GM23248 (cell line): ENCODE measurements around the gene EIF1. TPM values are rescaled to one million over a fixed set of nuclear protein-coding genes. Genes with fewer than 3 reads are reported as not detected.

Experiments used
- DNase-seq: peaks from one replicate; pipeline ENCODE4 v3.0.0-alpha.2; 2015
- H2AFZ ChIP-seq: fragments of 200-600 bp; sonication (generic); 2 replicates; pipeline ENCODE4 v1.6.1; 2016; ENCODE audit warnings: antibody characterized with exemption
- H3F3A ChIP-seq: fragments of 200-600 bp; sonication (generic); 2 replicates; pipeline ENCODE4 v1.6.1; 2016; ENCODE audit warnings: mild to moderate bottlenecking, antibody characterized with exemption, mixed run types; ENCODE audit not compliant: insufficient read depth
- H3K27ac ChIP-seq: fragments of 200-600 bp; sonication (generic); 2 replicates; pipeline ENCODE4 v1.5.1; 2016; ENCODE audit warnings: mild to moderate bottlenecking
- H3K27me3 ChIP-seq: fragments of 200-600 bp; sonication (generic); replicated peaks from 2 replicates; pipeline ENCODE4 v1.6.1; 2016; ENCODE audit warnings: mild to moderate bottlenecking; ENCODE audit not compliant: insufficient read depth
- H3K36me3 ChIP-seq: fragments of 200-600 bp; sonication (generic); 2 replicates; pipeline ENCODE4 v1.6.1; 2016; ENCODE audit warnings: low read depth, mild to moderate bottlenecking
- H3K4me1 ChIP-seq: fragments of 200-600 bp; sonication (generic); 2 replicates; pipeline ENCODE4 v1.6.1; 2016; ENCODE audit warnings: mild to moderate bottlenecking; ENCODE audit not compliant: insufficient read depth
- H3K4me2 ChIP-seq: fragments of 200-600 bp; sonication (generic); one replicate; pipeline ENCODE4 v1.6.1; 2016; ENCODE audit warnings: mild to moderate bottlenecking; ENCODE audit not compliant: unreplicated experiment
- H3K4me3 ChIP-seq: fragments of 200-600 bp; sonication (generic); 2 replicates; pipeline ENCODE4 v1.5.1; 2016; ENCODE audit warnings: mild to moderate bottlenecking
- H3K79me2 ChIP-seq: fragments of 200-600 bp; sonication (generic); 2 replicates; pipeline ENCODE4 v1.6.1; 2016; ENCODE audit warnings: mild to moderate bottlenecking; ENCODE audit not compliant: insufficient read depth
- H3K9ac ChIP-seq: fragments of 200-600 bp; sonication (generic); 2 replicates; pipeline ENCODE4 v1.6.1; 2016; ENCODE audit warnings: mild to moderate bottlenecking
- H3K9me2 ChIP-seq: fragments of 200-600 bp; sonication (generic); 2 replicates; pipeline ENCODE4 v1.6.1; 2016; ENCODE audit warnings: mixed run types, mild to moderate bottlenecking, moderate library complexity; ENCODE audit not compliant: insufficient read depth
- H3K9me3 ChIP-seq: fragments of 200-600 bp; sonication (generic); one replicate; pipeline ENCODE4 v1.6.1; 2017; ENCODE audit warnings: low read depth
- H4K20me1 ChIP-seq: fragments of 200-600 bp; sonication (generic); 2 replicates; pipeline ENCODE4 v1.6.0; 2016; ENCODE audit not compliant: insufficient read depth
- EZH2 ChIP-seq: fragments of 200-600 bp; sonication (generic); IDR thresholded peaks from 2 replicates; pipeline ENCODE4 v1.6.1; 2018; ENCODE audit warnings: antibody characterized with exemption, mild to moderate bottlenecking; ENCODE audit not compliant: insufficient read depth, poor library complexity, severe bottlenecking
- EZH2phosphoT487 ChIP-seq: fragments of 200-600 bp; sonication (generic); IDR thresholded peaks from 2 replicates; pipeline ENCODE4 v1.6.1; 2018; ENCODE audit warnings: antibody characterized with exemption, moderate library complexity, mild to moderate bottlenecking, low read depth; ENCODE audit not compliant: insufficient read depth
- WGBS, 2 experiments: methylation state at CpG; one replicate each; pipeline ENCODE4 v1.1.6; 2015 to 2017; ENCODE audit warnings: low lambda C conversion rate in 2 of 2, low coverage in 1 of 2; ENCODE audit errors: missing lambda C conversion rate in 2 of 2; 5-methylcytosine and 5-hydroxymethylcytosine counted together
- in situ Hi-C: fragments of 300-500 bp; cut with MboI; formaldehyde crosslinking; loops from 2 replicates; pipeline ENCODE4 v1.15.0; 2020
- polyA plus RNA-seq: library from polyadenylated mRNA; unstranded; fragments of >200 nt; fragmentation: Nextera tagmentation; extraction: Ambion mirVana; gene quantifications from 2 replicates; pipeline ENCODE4 v1.2.1, GENCODE V29; 2016
- total RNA-seq: library from RNA; depleted of rRNA; stranded (reverse); fragments of >200 nt; shearing (Covaris generic); gene quantifications from 2 replicates; pipeline ENCODE4 v1.2.3, GENCODE V29; 2014

Gene EIF1
- total and polyA plus RNA-seq, 2 experiments from 2014 or later = 98.1 to 1,585 TPM

DNA sequence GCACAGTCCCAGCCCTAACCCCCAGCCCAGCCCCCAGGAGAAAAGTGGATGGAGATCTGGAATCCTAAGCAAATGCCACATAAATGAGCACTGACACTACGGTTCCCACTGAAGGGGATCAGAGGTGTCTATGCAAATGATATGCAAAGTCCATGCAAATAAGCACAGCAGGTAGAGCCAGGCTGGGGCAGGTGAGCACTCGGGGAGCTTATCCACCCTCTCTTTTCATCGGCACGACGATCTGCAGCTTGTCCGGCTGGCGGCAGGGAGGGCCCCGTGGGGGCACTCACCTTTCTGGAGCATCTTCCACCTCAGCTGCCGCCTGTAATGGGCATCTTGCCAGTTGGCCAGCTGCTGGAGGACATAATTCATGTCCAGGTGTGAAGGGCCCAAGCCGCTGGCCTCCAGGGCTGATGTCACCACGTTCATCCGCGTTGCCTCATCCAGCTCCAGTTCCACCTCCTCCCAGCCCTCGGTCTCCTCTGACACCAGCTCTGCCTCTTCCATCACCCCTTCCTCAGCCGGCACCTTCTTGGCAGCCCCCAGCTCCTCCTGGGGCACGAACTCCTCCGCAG, 35.9 kb downstream of the EIF1 start:
- no peak for DNase-seq
- no peak overlapping the region for H2AFZ ChIP-seq
- no peak for TF ChIP-seq EZH2phosphoT487
- no peaks in the 10 kb centered on the region for H3K9me2 ChIP-seq
- H3K4me3 ChIP-seq = no peak overlapping the region
- H3K4me2 ChIP-seq = no peak overlapping the region
- 55 to 59% methylated on average over 13 to 16 of the region's 17 CpGs for WGBS, 2 experiments
- no peaks in the 10 kb centered on the region for H3K79me2 ChIP-seq
- H3K9me3 ChIP-seq = no peaks in the 10 kb centered on the region
- H3K36me3 ChIP-seq = no peaks in the 10 kb centered on the region
- H3K27me3 ChIP-seq = no peaks in the 10 kb centered on the region
- H3K9ac ChIP-seq = no peak overlapping the region
- H4K20me1 ChIP-seq = no peaks in the 10 kb centered on the region
- H3K27ac ChIP-seq = no peak overlapping the region
- no peaks in the 10 kb centered on the region for H3K4me1 ChIP-seq
- no peaks in the 10 kb centered on the region for H3F3A ChIP-seq
- in situ Hi-C loops = no loop called here

DNA sequence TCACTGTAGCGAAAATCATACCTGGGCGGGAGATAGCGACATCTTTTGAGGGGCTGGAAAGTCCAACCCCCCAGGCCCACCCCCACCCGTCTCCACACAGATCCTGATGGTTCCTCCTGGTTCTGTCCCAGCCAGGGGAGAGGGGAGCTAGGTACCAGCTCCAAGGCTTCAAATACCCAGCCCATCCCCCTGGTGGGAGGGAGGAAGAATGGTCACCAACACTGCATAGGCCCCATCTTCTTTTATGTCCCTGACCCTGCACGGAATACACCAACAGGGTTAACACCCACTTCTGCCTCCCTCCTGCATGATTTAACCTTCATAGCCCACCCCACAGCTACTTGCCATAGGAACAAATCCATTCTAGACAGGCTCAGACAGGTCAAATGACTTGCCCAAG, 36.4 kb downstream of the EIF1 start:
- Histone ChIP-seq H3K9me3 (no peaks in the 10 kb centered on the region), H3K9ac (no peak overlapping the region), H3K4me1 (no peaks in the 10 kb centered on the region), H3K79me2 (no peaks in the 10 kb centered on the region), H2AFZ (no peak overlapping the region), H3K4me3 (no peak overlapping the region), H3K27me3 (peaks cover 1% of the 10 kb centered on the region; the same call in 1 of the 2 replicates), H3K9me2 (no peaks in the 10 kb centered on the region), H3K4me2 (no peak overlapping the region), H3F3A (no peaks in the 10 kb centered on the region), H3K27ac (no peak overlapping the region), H3K36me3 (no peaks in the 10 kb centered on the region), H4K20me1 (no peaks in the 10 kb centered on the region)
- no peak for TF ChIP-seq EZH2
- no peak for TF ChIP-seq EZH2phosphoT487
- in situ Hi-C loops = no loop called here
- no peak for DNase-seq
- 71 to 72% methylated on average over 5 of the region's 5 CpGs for WGBS, 2 experiments

DNA sequence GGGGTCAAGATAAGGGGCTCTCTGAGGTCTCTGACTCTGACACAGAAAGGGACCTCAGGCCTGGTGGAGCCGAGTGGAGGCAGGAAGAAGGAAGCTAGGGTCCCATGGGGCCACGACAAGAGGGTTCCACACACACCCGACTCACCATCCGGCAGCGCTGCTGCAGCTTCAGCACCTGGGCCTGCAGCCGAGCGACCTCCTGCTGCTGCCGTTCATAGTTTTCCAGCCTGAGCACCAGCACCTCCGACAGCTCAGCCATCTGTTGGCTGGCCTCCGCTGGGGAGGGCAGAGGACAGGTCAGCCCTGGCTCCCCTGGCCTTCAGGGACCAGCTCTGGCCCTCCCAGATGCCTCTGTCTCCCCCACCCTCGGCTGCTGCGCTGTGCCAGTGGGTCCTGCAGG, 39.4 kb downstream of the EIF1 start:
- Histone ChIP-seq H3K9me3 (no peaks in the 10 kb centered on the region), H3K79me2 (no peaks in the 10 kb centered on the region), H3K27me3 (peaks cover 21% of the 10 kb centered on the region), H4K20me1 (no peaks in the 10 kb centered on the region), H3K4me3 (no peak overlapping the region), H3F3A (no peaks in the 10 kb centered on the region), H3K4me2 (no peak overlapping the region), H3K4me1 (no peaks in the 10 kb centered on the region), H3K36me3 (no peaks in the 10 kb centered on the region), H3K27ac (no peak overlapping the region), H3K9ac (no peak overlapping the region), H2AFZ (no peak overlapping the region), H3K9me2 (no peaks in the 10 kb centered on the region)
- TF ChIP-seq EZH2 = no peak
- in situ Hi-C loops = no loop called here
- WGBS, 2 experiments = 66 to 71% methylated on average over 12 of the region's 12 CpGs
- no peak for DNase-seq

DNA sequence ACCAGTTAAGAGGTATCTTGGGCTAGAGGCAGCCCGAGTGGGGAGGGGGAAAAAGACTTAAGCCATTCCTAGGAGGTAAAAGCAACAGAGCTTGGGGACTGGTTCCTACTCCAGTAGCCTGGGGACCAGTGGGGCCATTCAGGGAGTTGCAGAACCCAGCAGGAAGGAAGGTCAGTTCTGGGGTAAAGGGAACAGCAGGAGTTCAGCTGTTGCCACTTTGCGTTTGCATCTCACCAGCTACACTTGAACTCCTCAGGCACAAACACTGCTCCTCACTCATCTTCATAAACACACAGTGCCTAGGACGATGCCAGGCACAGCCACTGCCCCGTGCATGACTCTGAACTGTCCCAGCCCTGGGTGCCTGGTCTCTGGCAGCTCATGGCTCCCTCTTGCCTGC, 41.8 kb downstream of the EIF1 start:
- Histone ChIP-seq H3F3A (no peaks in the 10 kb centered on the region), H4K20me1 (no peaks in the 10 kb centered on the region), H3K4me1 (no peaks in the 10 kb centered on the region), H3K4me2 (no peak overlapping the region), H3K79me2 (no peaks in the 10 kb centered on the region), H3K9me3 (no peaks in the 10 kb centered on the region), H3K9ac (no peak overlapping the region), H3K9me2 (no peaks in the 10 kb centered on the region), H2AFZ (no peak overlapping the region), H3K27ac (no peak overlapping the region), H3K36me3 (no peaks in the 10 kb centered on the region), H3K27me3 (peaks cover 38% of the 10 kb centered on the region), H3K4me3 (no peak overlapping the region)
- in situ Hi-C loops = no loop called here
- no peak for DNase-seq
- 22 to 32% methylated on average over 4 of the region's 4 CpGs for WGBS, 2 experiments
- TF ChIP-seq EZH2 (no peak), EZH2phosphoT487 (no peak)

DNA sequence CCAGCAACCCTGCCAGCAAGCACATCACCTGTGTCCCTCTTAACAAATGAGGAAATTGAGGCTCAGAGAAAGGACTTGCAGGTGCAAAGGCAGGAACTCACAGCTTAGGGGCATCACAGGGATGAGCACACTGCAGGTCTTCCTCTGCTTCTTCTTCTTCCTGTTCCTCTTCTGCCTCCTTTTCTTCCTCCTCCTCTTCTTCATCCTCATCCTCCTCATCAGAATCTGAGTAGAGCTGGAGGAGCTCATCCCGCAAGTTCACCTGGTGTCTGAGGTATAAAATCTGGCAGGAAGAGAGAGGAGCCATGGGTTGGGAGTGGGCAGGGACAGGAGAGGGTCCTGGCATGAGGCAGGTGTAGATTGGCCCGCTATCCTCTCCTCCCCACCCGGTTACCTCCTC, 43.2 kb downstream of the EIF1 start:
- peaks cover 51% of the 10 kb centered on the region for H3K27me3 ChIP-seq
- no peak for TF ChIP-seq EZH2phosphoT487
- TF ChIP-seq EZH2 = no peak
- no peaks in the 10 kb centered on the region for H3K9me3 ChIP-seq
- no peak overlapping the region for H3K4me2 ChIP-seq
- H2AFZ ChIP-seq = no peak overlapping the region
- in situ Hi-C loops = no loop called here
- no peak overlapping the region for H3K27ac ChIP-seq
- 39 to 82% methylated on average over 2 to 3 of the region's 3 CpGs for WGBS, 2 experiments
- H3K4me1 ChIP-seq = no peaks in the 10 kb centered on the region
- H3F3A ChIP-seq = no peaks in the 10 kb centered on the region
- H3K79me2 ChIP-seq = no peaks in the 10 kb centered on the region
- no peak overlapping the region for H3K4me3 ChIP-seq
- no peak overlapping the region for H3K9ac ChIP-seq
- DNase-seq = no peak
- H3K9me2 ChIP-seq = no peaks in the 10 kb centered on the region
- H4K20me1 ChIP-seq = no peaks in the 10 kb centered on the region
- H3K36me3 ChIP-seq = no peaks in the 10 kb centered on the region
